ENCODE measurements around the gene STRIP2.
"Not testable (repeated sequence)": the region's sequence is repeated elsewhere in the genome, so short reads cannot be mapped to it uniquely, and the experiment has no call there.

Gene STRIP2, protein sequence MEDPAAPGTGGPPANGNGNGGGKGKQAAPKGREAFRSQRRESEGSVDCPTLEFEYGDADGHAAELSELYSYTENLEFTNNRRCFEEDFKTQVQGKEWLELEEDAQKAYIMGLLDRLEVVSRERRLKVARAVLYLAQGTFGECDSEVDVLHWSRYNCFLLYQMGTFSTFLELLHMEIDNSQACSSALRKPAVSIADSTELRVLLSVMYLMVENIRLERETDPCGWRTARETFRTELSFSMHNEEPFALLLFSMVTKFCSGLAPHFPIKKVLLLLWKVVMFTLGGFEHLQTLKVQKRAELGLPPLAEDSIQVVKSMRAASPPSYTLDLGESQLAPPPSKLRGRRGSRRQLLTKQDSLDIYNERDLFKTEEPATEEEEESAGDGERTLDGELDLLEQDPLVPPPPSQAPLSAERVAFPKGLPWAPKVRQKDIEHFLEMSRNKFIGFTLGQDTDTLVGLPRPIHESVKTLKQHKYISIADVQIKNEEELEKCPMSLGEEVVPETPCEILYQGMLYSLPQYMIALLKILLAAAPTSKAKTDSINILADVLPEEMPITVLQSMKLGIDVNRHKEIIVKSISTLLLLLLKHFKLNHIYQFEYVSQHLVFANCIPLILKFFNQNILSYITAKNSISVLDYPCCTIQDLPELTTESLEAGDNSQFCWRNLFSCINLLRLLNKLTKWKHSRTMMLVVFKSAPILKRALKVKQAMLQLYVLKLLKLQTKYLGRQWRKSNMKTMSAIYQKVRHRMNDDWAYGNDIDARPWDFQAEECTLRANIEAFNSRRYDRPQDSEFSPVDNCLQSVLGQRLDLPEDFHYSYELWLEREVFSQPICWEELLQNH

DNA sequence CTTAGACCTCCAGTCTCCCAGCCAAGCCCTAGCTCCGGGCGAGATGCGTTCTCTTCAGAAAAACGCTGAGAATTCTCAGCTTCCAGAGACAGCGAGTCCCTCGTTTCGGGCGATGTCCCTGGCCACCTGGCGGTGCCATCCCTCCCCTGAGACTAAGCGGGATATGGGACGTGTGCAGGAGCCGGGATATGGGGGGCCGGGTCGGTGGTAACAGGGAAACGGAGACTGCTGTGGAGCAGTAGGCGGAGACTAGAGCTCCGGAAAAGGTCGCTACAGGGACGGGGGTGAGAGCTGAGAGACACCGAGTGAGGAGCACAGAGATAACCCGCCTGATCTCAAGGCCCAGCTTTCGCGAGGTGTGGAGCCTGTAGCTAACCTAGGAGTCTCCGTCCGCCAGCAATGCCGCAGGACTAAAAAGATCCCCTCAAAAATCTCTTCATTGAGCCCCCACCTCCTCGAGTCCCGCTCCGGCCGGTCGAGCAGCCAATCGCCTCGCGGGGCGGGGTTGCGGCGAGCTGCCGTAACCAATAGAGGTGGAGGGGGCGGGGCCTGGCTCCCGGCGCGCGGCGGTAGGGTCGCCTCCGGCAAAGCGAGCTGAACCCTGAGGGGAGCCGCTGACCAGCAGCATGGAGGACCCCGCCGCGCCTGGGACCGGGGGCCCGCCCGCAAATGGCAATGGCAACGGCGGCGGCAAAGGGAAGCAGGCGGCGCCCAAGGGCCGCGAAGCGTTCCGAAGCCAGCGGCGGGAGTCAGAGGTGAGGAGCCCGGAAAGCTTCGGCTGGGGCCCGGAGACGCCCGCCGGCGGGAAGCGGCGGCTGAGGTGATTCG, at the start of gene STRIP2:
STRIP2 (plus strand) TSS at position 586 of the 828 bp plus-strand sequence; CDS start at position 627, 41 bp downstream.
- peak; percentile 90 for DNase-seq

DNA sequence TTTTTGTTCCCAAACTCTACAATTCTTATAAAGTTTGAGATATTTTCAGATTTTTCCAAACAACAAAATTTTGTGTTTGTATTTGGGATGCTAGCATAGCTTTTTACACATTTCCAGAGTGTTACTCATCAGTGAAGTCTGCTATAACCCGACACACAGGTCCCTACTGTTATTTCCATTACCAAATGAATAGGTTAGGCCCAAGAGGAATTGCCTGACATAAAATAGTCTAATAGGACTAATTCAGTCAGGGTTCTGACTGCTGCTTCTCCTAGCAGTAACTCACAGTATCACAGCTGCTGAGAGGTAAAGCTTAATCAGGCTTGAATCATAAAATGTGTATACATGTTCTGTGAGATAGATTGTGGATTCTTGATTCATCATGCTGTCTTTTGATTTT, 49.1 kb upstream of the STRIP2 start:
- DNase-seq, result no peak

DNA sequence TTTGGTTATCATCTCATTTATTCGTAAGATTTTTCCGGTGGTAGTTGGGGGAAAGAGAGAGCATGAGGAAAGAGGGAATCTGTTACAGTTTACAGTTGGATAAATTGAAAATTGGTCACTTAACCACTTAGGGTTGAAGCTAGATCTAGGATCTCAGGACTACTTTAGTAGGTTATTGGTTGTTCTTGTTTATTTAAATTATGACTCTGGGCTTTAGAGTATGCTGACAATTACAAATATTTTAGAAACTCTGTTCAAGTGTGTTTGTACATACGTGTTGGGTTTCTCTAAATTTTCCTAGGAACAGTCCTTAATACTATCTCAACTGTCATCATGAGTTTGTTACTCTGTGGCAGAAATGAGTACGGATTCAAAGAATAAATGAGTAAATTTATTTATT, 48.6 kb upstream of the STRIP2 start:
- DNase-seq, result no peak

DNA sequence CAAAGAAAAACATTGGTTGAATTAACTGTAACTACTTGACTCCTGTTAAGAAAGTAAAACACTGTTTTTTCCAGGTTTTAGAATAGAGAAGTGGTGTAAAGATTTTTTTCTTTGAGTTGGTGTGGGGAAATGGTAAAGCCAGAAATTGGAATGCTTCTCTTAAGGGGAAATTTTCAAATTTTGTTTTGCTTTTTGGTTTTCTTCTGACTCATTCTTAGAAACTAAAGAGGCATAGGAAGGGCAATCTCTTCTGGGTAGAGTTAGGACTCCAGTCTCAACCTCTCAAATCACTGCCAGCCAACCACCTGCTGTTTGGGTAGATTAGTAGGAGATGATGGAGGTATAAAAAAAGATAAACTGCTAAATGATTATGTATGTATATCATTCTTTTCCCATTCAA, 47.7 kb upstream of the STRIP2 start:
- DNase-seq, result no peak

DNA sequence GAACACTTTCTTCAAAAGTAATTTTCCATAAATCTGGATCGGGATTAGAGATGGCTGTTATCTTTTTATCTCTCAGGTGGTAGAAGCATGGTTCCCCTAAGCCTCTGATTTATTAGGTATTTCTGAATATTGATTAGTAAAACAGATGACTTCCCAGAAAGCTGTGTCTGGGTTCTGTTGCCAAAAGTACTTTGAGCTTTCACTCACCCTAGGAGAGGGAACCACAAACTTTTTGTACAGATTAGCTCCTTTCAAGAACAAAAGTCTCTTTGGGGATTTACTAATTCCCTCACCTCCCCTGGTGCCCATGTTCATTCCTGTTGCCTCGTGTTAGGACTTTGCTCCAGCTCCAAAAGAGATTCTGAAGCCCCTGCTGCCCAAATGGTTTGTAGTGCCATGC, 46.7 kb upstream of the STRIP2 start:
- DNase-seq, result no peak

DNA sequence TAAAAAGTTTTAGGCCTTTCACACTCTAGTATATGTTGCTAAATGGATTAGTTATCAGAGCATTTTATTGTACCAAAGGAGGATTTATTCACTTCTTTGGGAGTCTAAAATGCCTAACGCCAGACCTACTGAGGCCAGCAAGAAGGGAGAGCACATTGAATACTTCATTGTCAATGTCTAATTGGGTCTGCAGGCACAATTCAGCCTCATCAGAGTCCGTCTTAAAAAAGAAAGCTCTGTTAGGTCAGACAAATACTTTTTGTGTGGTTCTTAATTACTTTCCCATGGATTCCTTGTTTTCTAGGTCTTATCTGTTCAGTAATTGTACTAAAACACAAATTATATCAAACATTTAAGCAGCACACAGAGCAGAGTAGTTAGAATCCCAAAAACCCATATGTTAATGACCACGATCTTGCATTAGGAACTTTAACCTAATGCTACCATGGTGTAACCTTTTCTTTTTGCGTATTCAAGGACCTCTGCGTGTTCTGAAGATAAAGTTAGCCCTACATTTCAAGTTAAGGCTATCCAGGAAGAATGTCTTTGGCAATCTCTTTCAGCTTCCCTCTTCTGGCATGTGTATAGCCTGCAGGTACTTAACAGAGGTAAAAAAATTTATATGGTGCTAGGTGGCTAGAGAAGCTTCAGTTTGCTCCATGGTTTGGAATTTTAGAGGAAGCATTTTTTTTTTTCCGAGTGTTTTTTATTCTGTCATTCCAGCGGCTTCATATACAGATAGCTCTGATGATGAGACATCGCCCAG, 45.7 kb upstream of the STRIP2 start:
- no peak for DNase-seq

DNA sequence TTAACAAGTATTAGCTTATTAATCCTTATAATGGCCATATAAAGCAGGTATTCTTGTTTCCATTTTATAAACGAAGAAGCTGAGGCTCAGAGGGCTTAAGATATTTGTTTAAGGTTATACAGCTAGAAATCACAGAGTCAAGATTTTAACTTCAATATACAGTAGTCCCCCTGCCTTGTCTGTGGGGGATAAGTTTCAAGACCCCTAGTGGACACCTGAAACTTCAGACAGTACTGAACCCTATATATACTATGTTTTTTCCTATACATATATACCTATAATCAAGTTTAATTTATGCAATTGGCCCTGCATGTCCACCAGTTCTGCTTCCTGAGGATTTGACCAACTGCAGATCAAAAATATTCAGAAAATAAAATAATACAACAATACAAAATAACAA, 44.4 kb upstream of the STRIP2 start:
- no peak for DNase-seq

DNA sequence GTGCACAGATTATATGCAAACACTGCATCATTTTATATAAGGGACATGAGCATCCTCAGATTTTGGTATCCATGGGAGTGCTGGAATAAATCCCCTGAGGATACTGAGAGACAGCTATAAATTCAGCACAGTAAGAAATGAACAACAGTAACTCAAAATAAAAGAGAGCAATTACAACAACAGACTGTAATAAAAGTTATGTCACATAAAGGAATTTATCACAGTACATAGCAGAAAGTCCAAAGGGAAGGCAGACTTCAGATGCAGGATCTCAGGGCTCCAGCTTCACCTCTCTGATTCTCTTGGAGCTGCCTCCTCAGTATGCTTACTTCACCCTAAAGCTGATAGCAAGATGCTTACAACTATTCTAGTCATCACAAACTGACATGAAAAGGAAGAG, 43.9 kb upstream of the STRIP2 start:
- DNase-seq, result no peak

DNA sequence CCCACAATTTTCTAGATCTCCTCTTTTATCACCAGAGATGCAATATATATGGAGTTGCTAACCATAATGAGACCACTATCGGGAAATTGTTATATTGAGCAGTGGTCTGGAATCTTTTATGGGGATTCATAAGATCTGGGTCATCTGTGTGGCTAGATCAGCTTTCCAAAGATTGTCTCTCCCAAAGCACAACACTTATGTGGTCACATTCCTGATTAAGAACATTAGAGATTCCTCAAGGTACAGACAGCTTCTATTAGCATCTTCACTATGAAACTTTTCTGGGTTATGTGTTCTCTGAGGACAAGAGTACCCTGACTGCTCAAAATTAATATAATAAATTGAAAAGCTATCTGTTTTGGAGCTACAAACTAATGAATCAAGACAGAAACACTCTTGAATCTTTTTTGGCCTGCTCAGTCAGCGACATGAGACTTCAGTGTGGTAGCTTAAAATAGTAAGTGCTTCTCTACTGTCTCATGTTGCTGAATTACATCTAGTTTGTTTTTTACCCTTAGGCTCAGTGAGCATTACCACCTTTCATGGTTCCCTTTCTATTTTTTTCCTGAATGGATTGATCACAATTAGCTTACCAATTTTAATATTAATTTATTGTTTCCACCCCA, 42.6 kb upstream of the STRIP2 start:
- no peak for DNase-seq

DNA sequence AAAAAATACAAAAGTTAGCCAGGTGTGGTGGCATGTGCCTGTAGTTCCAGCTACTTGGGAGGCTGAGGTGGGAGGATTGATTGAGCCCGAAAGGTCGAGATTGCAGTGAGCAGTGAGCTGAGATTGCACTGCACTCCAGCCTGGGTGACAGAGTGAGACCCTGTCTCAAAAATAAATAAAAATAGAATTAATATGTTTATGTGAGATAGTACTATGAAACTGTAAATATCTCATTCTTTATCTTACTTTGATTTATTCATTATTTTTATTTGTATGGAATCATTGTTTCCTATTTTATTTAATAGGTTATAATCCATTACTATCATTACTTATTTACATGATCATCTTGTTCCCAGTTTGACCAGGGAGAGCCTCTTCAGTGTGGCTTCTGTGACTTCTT, 41.0 kb upstream of the STRIP2 start:
- no peak for DNase-seq

DNA sequence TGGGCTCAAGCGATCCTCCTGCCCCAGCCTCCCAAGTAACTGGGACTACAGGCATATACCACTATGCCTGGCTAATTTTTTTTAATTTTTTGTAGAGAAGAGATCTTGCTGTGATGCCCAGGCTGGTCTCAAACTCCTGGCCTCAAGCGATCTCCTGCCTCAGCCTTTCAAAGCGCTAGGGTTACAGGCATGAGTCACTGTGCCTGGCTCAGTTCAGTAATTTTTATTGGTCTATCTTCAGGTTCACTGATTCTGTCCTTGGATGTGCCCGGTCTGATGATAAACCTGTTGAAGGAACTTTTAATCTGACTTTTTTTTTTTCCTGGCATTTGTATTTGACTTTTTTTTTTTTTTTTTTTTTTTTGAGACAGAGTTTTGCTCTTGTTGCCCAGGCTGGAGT, 40.1 kb upstream of the STRIP2 start:
- DNase-seq, result no peak

DNA sequence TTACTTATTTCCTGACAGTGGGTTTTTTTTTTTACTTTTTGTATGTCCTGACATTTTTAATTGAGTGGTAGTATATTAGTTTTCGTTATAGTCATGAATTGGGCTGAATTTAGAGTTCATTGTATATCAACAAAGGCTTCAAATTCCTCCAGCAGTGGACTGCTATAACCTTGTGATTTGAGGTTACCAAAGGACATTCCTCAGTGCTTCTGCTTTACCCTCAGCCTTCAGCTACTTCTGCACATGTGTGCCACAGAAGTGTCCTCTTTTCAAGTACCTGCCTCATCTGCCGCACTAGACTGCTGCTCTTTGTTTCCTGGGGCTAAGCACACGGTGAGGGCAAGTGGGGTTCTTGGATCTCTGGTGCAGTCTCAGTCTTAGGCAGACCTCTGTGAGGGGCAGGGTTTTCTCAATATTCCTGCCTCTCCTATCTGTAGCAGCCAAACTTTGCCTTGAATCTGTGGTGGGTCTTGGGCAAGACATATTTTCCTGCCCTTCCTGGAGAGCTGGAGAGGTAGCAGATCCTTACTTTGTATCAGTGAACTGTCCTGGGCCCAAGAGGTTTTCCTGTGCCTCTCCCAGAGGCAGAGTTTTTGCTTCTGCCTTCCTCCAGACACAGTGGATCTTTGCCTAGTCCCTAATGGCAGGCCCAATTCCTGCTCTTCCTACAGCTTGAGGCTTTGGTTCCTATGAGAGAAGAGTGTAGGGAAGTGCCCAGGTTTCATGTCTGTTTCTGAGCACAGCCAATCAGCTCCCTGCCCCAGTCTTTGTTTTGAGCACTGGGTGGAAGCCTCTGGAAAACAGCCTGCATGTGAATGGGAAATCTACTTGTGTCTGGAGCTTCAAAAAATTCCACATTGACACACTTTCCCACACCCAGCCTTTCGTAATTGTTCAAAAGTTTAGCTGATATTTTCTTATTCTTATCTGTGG, 39.0 kb upstream of the STRIP2 start:
- DNase-seq, result no peak

DNA sequence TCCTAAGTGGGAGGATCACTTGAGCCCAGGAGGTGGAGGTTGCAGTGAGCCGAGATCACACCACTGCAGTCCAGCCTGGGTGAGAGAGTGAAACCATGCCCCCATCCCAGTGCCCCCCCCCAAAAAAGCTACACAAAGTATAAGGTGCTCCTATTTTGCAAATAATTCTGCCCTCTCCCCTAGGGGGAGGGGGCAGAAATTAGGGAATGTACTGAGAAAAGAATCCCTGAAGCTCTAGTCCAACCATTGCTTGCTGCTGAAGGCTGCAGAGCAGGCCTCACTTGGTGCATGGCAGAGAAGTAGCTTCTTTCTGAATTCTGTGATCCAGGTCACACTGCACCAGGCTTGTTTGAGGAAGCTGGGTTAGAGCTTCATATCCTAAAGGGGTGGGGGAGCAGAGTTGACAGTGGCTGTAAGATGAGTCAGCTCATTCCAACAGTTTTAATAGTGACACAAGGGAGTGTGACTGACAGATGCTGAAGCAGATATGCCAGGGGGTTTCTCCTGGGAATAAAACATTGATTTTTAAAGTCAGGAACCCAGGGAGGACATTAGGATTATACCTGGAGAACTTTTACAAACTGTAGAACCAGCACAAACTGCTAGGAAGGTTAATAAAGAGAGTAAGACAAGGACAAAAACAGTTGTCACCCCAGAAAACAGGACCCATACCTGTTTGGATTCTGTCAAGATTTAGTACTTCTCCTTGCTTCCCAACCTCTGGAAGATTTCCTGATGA, 32.8 kb upstream of the STRIP2 start:
- no peak for DNase-seq

DNA sequence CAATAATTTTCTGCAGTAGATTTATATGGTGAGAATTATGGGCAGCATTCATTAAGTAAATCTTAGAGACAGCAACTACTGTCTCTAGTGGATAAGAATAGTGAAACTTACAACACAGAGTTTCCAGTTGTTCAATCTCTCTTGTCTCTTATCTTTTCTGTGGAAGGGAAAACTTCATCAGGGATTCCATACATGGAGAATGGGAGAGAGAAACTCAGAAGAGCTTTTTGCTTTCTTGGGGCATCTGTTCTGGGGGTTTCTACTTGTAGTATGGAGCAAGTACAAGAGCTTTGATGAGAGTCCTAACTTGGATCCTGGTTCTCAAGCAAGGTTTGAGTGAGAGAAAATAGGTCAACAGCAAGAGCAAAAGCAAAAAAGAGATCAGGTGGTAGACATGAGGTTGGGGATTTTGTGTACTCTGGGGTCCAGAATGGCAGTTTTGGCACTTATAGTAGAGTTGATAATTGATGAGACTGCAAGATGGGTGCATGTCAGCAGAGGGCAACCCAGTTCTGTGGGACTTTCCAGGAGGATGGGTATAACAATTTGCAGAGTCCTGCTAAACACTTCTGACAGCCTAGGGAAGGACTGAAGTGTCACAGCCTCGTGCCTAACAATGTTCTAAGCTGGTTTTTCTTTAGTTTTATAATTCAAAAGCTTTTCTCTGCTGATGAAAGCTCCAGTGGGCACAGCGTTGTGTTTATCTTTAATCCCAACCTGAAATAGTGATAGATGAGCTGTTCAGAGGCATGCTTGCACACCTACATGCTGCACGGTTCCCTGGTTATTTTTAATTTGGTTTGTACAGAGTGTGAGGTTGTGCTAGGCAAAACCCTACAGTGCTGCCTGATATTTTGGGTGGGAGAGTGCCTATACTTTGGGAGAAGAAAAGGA, 32.0 kb upstream of the STRIP2 start:
- DNase-seq, result no peak

DNA sequence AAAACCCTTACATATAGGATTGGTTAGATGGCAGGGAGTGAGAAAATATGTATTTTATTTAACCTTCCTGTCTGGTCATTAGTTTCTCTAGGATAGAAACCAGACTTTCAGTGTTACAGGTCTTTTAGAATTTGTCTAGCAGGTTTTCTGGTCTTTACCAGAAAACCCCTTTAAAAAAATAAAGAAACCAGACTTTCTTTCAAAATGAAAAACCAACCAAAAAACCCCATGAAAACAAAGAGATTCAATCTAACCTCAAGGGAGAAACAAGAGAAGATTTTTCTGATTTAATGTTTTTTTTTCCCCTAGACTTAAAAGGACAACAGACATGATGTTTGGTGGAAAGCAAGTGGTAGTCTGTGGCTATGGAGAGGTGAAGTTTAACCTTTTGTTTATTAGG, 28.7 kb upstream of the STRIP2 start:
- DNase-seq, result no peak

DNA sequence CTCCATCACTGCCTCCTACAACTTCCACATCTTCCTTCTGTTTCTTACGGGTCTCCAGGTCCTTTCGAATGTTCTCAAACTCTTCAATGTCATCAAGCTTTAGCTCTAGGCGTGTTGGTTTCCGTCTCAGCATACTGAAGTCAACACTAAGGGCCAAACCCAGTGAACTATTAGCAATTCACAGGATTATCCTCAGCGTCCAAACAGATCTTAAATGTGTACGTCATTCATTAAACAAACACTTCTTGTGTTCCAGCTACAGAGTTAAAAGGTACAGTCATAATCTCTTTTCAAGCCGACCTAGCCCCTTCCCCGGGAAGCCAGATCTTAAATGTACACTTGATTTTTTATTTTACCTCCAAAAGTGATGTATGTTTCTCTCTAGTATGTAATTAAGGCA, 24.0 kb upstream of the STRIP2 start:
- DNase-seq, result not testable (repeated sequence)

DNA sequence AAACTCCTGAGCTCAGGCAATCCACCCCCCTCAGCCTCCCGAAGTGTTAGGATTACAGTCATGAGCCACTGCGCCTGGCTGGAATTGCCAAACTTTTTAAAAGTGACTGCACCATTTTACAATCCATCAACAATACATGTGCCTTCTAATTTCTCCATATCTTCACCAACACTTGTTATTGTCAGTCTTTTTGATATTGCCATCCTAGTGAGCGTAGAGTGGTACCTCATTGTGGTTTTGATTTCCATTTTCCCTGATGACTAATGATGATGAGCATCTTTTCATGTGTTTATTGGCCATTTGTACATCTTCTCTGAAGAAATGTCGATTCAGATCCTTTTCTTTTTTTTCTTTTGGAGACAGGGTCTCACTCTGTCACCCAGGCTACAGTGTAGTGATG, 21.7 kb upstream of the STRIP2 start:
- no peak for DNase-seq

DNA sequence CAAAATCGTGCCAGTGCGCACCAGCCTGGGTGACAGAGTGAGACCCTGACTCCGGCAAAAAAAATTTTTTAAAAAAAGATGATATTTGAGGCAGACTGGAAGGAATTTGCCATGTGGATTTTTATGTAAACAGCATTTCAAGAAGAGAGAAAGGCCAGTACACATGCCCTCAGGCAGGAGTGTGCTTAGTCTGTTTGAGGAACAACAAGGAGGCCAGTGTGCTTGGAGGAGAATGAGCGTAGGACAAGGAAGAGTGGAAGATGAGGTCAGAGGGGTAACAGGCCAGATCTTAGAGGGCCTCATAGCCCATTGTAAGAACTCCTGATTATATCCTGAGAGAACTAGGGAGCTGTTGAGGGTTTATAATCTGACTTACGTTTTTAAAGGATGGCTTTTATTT, 17.2 kb upstream of the STRIP2 start:
- DNase-seq, result no peak

DNA sequence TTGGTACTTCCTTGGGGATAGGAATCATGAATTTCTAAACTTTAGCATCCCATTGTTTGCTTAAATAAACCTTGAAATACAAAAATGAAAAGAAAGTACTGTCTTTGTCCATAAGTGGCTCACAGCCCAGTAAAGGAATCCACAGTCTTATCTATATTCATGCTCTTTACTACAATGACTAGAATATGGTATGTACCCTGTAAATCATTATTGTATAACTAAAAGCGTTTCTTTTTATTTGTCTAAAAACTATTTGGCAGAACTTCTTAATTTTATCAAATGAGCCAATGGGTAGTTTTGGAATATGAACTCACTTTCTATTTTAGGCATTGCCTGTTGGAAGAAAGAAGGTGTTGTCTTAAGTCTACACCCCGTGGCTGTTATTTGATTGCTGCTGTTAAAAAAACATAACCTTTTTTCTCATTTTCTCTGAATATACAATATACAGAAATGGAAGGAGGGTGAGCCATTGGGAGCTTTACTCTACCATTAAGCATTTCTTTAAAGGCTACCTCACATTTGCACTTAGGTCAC, 12.4 kb upstream of the STRIP2 start:
- DNase-seq, result no peak

Data from NCI-H187 (cell line).